ENCODE measurements around the gene SPEF2.

Gene SPEF2

GRCh38 chr5:35754481-35754880 lies 136.8 kb downstream of the SPEF2 start:
- Histone ChIP-seq H3K27ac (ENCODE audit: low read depth, low read length) (no peak overlapping the region), H3K36me3 (ENCODE audit: control insufficient read depth in 1 of 2, insufficient read depth in 2 of 2, low read length in 2 of 2) (no peaks in the 10 kb centered on the region), H3K4me3 (ENCODE audit: low read depth in 1 of 2, low read length in 2 of 2) (no peak overlapping the region), H3K27me3 (ENCODE audit: control insufficient read depth in 1 of 2, insufficient read depth in 2 of 2, low read length in 2 of 2) (no peaks in the 10 kb centered on the region), H3K4me1 (ENCODE audit: control insufficient read depth in 1 of 2, insufficient read depth in 2 of 2, low read length in 2 of 2) (no peaks in the 10 kb centered on the region), H3K9ac (ENCODE audit: low read depth in 1 of 2, low read length in 2 of 2) (no peak overlapping the region), H3K9me3 (ENCODE audit: control insufficient read depth in 1 of 2, low read length in 2 of 2) (no peaks in the 10 kb centered on the region)

GRCh38 chr5:35755966-35756365 lies 138.3 kb downstream of the SPEF2 start:
- no peak overlapping the region for H3K9ac ChIP-seq (ENCODE audit: low read depth in 1 of 2, low read length in 2 of 2)
- H3K27ac ChIP-seq (ENCODE audit: low read depth, low read length): no peak overlapping the region
- H3K4me1 ChIP-seq (ENCODE audit: control insufficient read depth in 1 of 2, insufficient read depth in 2 of 2, low read length in 2 of 2): no peaks in the 10 kb centered on the region
- H3K36me3 ChIP-seq (ENCODE audit: control insufficient read depth in 1 of 2, insufficient read depth in 2 of 2, low read length in 2 of 2): no peaks in the 10 kb centered on the region
- no peak overlapping the region for H3K4me3 ChIP-seq (ENCODE audit: low read depth in 1 of 2, low read length in 2 of 2)
- H3K27me3 ChIP-seq (ENCODE audit: control insufficient read depth in 1 of 2, insufficient read depth in 2 of 2, low read length in 2 of 2): no peaks in the 10 kb centered on the region
- no peaks in the 10 kb centered on the region for H3K9me3 ChIP-seq (ENCODE audit: control insufficient read depth in 1 of 2, low read length in 2 of 2)

GRCh38 chr5:35758151-35758724 lies 140.6 kb downstream of the SPEF2 start:
- Histone ChIP-seq H3K36me3 (ENCODE audit: control insufficient read depth in 1 of 2, insufficient read depth in 2 of 2, low read length in 2 of 2) (no peaks in the 10 kb centered on the region), H3K9me3 (ENCODE audit: control insufficient read depth in 1 of 2, low read length in 2 of 2) (no peaks in the 10 kb centered on the region), H3K4me1 (ENCODE audit: control insufficient read depth in 1 of 2, insufficient read depth in 2 of 2, low read length in 2 of 2) (no peaks in the 10 kb centered on the region), H3K4me3 (ENCODE audit: low read depth in 1 of 2, low read length in 2 of 2) (no peak overlapping the region), H3K27me3 (ENCODE audit: control insufficient read depth in 1 of 2, insufficient read depth in 2 of 2, low read length in 2 of 2) (no peaks in the 10 kb centered on the region), H3K27ac (ENCODE audit: low read depth, low read length) (no peak overlapping the region), H3K9ac (ENCODE audit: low read depth in 1 of 2, low read length in 2 of 2) (no peak overlapping the region)

GRCh38 chr5:35761541-35761940 lies 143.9 kb downstream of the SPEF2 start:
- Histone ChIP-seq H3K36me3 (ENCODE audit: control insufficient read depth in 1 of 2, insufficient read depth in 2 of 2, low read length in 2 of 2) (no peaks in the 10 kb centered on the region), H3K4me3 (ENCODE audit: low read depth in 1 of 2, low read length in 2 of 2) (no peak overlapping the region), H3K27ac (ENCODE audit: low read depth, low read length) (no peak overlapping the region), H3K9ac (ENCODE audit: low read depth in 1 of 2, low read length in 2 of 2) (no peak overlapping the region), H3K4me1 (ENCODE audit: control insufficient read depth in 1 of 2, insufficient read depth in 2 of 2, low read length in 2 of 2) (no peaks in the 10 kb centered on the region), H3K9me3 (ENCODE audit: control insufficient read depth in 1 of 2, low read length in 2 of 2) (no peaks in the 10 kb centered on the region), H3K27me3 (ENCODE audit: control insufficient read depth in 1 of 2, insufficient read depth in 2 of 2, low read length in 2 of 2) (no peaks in the 10 kb centered on the region)

GRCh38 chr5:35762368-35762767 lies 144.7 kb downstream of the SPEF2 start:
- no peaks in the 10 kb centered on the region for H3K36me3 ChIP-seq (ENCODE audit: control insufficient read depth in 1 of 2, insufficient read depth in 2 of 2, low read length in 2 of 2)
- no peak overlapping the region for H3K9ac ChIP-seq (ENCODE audit: low read depth in 1 of 2, low read length in 2 of 2)
- H3K4me3 ChIP-seq (ENCODE audit: low read depth in 1 of 2, low read length in 2 of 2): no peak overlapping the region
- H3K27ac ChIP-seq (ENCODE audit: low read depth, low read length): no peak overlapping the region
- no peaks in the 10 kb centered on the region for H3K27me3 ChIP-seq (ENCODE audit: control insufficient read depth in 1 of 2, insufficient read depth in 2 of 2, low read length in 2 of 2)
- H3K4me1 ChIP-seq (ENCODE audit: control insufficient read depth in 1 of 2, insufficient read depth in 2 of 2, low read length in 2 of 2): no peaks in the 10 kb centered on the region
- no peaks in the 10 kb centered on the region for H3K9me3 ChIP-seq (ENCODE audit: control insufficient read depth in 1 of 2, low read length in 2 of 2)

GRCh38 chr5:35765921-35766320 lies 148.3 kb downstream of the SPEF2 start:
- no peak overlapping the region for H3K27ac ChIP-seq (ENCODE audit: low read depth, low read length)
- H3K4me3 ChIP-seq (ENCODE audit: low read depth in 1 of 2, low read length in 2 of 2): no peak overlapping the region
- H3K27me3 ChIP-seq (ENCODE audit: control insufficient read depth in 1 of 2, insufficient read depth in 2 of 2, low read length in 2 of 2): no peaks in the 10 kb centered on the region
- H3K36me3 ChIP-seq (ENCODE audit: control insufficient read depth in 1 of 2, insufficient read depth in 2 of 2, low read length in 2 of 2): no peaks in the 10 kb centered on the region
- no peak overlapping the region for H3K9ac ChIP-seq (ENCODE audit: low read depth in 1 of 2, low read length in 2 of 2)
- no peaks in the 10 kb centered on the region for H3K4me1 ChIP-seq (ENCODE audit: control insufficient read depth in 1 of 2, insufficient read depth in 2 of 2, low read length in 2 of 2)
- no peaks in the 10 kb centered on the region for H3K9me3 ChIP-seq (ENCODE audit: control insufficient read depth in 1 of 2, low read length in 2 of 2)

GRCh38 chr5:35771300-35771699 lies 153.6 kb downstream of the SPEF2 start:
- H3K27ac ChIP-seq (ENCODE audit: low read depth, low read length): no peak overlapping the region
- no peak overlapping the region for H3K9ac ChIP-seq (ENCODE audit: low read depth in 1 of 2, low read length in 2 of 2)
- no peaks in the 10 kb centered on the region for H3K9me3 ChIP-seq (ENCODE audit: control insufficient read depth in 1 of 2, low read length in 2 of 2)
- H3K27me3 ChIP-seq (ENCODE audit: control insufficient read depth in 1 of 2, insufficient read depth in 2 of 2, low read length in 2 of 2): no peaks in the 10 kb centered on the region
- no peak overlapping the region for H3K4me3 ChIP-seq (ENCODE audit: low read depth in 1 of 2, low read length in 2 of 2)
- no peaks in the 10 kb centered on the region for H3K36me3 ChIP-seq (ENCODE audit: control insufficient read depth in 1 of 2, insufficient read depth in 2 of 2, low read length in 2 of 2)
- H3K4me1 ChIP-seq (ENCODE audit: control insufficient read depth in 1 of 2, insufficient read depth in 2 of 2, low read length in 2 of 2): no peaks in the 10 kb centered on the region

GRCh38 chr5:35771839-35772238 lies 154.2 kb downstream of the SPEF2 start:
- no peak overlapping the region for H3K27ac ChIP-seq (ENCODE audit: low read depth, low read length)
- H3K9me3 ChIP-seq (ENCODE audit: control insufficient read depth in 1 of 2, low read length in 2 of 2): no peaks in the 10 kb centered on the region
- H3K27me3 ChIP-seq (ENCODE audit: control insufficient read depth in 1 of 2, insufficient read depth in 2 of 2, low read length in 2 of 2): no peaks in the 10 kb centered on the region
- no peak overlapping the region for H3K4me3 ChIP-seq (ENCODE audit: low read depth in 1 of 2, low read length in 2 of 2)
- H3K9ac ChIP-seq (ENCODE audit: low read depth in 1 of 2, low read length in 2 of 2): no peak overlapping the region
- no peaks in the 10 kb centered on the region for H3K4me1 ChIP-seq (ENCODE audit: control insufficient read depth in 1 of 2, insufficient read depth in 2 of 2, low read length in 2 of 2)
- no peaks in the 10 kb centered on the region for H3K36me3 ChIP-seq (ENCODE audit: control insufficient read depth in 1 of 2, insufficient read depth in 2 of 2, low read length in 2 of 2)

- Histone ChIP-seq H3K27me3 (ENCODE audit: control insufficient read depth in 1 of 2, insufficient read depth in 2 of 2, low read length in 2 of 2) (no peaks in the 10 kb centered on the region), H3K27ac (ENCODE audit: low read depth, low read length) (no peak overlapping the region), H3K36me3 (ENCODE audit: control insufficient read depth in 1 of 2, insufficient read depth in 2 of 2, low read length in 2 of 2) (no peaks in the 10 kb centered on the region), H3K9me3 (ENCODE audit: control insufficient read depth in 1 of 2, low read length in 2 of 2) (no peaks in the 10 kb centered on the region), H3K9ac (ENCODE audit: low read depth in 1 of 2, low read length in 2 of 2) (no peak overlapping the region), H3K4me3 (ENCODE audit: low read depth in 1 of 2, low read length in 2 of 2) (no peak overlapping the region), H3K4me1 (ENCODE audit: control insufficient read depth in 1 of 2, insufficient read depth in 2 of 2, low read length in 2 of 2) (no peaks in the 10 kb centered on the region)
Measured at GRCh38 chr5:35773967-35774366, 156.3 kb downstream of the SPEF2 start.

- H3K9ac ChIP-seq (ENCODE audit: low read depth in 1 of 2, low read length in 2 of 2): no peak overlapping the region
- H3K4me1 ChIP-seq (ENCODE audit: control insufficient read depth in 1 of 2, insufficient read depth in 2 of 2, low read length in 2 of 2): no peaks in the 10 kb centered on the region
- H3K36me3 ChIP-seq (ENCODE audit: control insufficient read depth in 1 of 2, insufficient read depth in 2 of 2, low read length in 2 of 2): no peaks in the 10 kb centered on the region
- no peak overlapping the region for H3K4me3 ChIP-seq (ENCODE audit: low read depth in 1 of 2, low read length in 2 of 2)
- no peaks in the 10 kb centered on the region for H3K27me3 ChIP-seq (ENCODE audit: control insufficient read depth in 1 of 2, insufficient read depth in 2 of 2, low read length in 2 of 2)
- H3K9me3 ChIP-seq (ENCODE audit: control insufficient read depth in 1 of 2, low read length in 2 of 2): no peaks in the 10 kb centered on the region
- H3K27ac ChIP-seq (ENCODE audit: low read depth, low read length): no peak overlapping the region
Measured at GRCh38 chr5:35776757-35777156, 159.1 kb downstream of the SPEF2 start.

Data from duodenal mucosa (tissue), 2 donors.